ENCODE measurements around the gene RANBP3.

- TF ChIP-seq CTCF (IDR thresholded peaks at IDR 0.05), result no peak
- TF ChIP-seq POLR2AphosphoS5 (IDR thresholded peaks at IDR 0.05), result no peak
Measured at GRCh38 chr19:5974721-5975387, 3.1 kb downstream of the RANBP3 start.
